Uterus (tissue), 2 donors: ENCODE results near the gene DBNL.
A peak's percentile ranks its signal among the peaks of the same experiment; 100 is the strongest.

Source experiments
- CTCF ChIP-seq, 4 experiments: fragments of 200-600 bp in 2 of 4; fragments of 450-650 bp in 2 of 4; sonication (generic) in 2 of 4; IDR thresholded peaks; one replicate each; pipeline ENCODE4 v1.5.1; 2016 to 2019; ENCODE audit warnings: antibody characterized with exemption in 4 of 4, mild to moderate bottlenecking in 2 of 4, moderate library complexity in 1 of 4
- POLR2A ChIP-seq, 2 donors: fragments of 450-650 bp; IDR thresholded peaks; one replicate each; pipeline ENCODE4 v1.6.1; 2016; ENCODE audit warnings: antibody characterized with exemption in 2 of 2, mild to moderate bottlenecking in 1 of 2, moderate library complexity in 1 of 2

DNA sequence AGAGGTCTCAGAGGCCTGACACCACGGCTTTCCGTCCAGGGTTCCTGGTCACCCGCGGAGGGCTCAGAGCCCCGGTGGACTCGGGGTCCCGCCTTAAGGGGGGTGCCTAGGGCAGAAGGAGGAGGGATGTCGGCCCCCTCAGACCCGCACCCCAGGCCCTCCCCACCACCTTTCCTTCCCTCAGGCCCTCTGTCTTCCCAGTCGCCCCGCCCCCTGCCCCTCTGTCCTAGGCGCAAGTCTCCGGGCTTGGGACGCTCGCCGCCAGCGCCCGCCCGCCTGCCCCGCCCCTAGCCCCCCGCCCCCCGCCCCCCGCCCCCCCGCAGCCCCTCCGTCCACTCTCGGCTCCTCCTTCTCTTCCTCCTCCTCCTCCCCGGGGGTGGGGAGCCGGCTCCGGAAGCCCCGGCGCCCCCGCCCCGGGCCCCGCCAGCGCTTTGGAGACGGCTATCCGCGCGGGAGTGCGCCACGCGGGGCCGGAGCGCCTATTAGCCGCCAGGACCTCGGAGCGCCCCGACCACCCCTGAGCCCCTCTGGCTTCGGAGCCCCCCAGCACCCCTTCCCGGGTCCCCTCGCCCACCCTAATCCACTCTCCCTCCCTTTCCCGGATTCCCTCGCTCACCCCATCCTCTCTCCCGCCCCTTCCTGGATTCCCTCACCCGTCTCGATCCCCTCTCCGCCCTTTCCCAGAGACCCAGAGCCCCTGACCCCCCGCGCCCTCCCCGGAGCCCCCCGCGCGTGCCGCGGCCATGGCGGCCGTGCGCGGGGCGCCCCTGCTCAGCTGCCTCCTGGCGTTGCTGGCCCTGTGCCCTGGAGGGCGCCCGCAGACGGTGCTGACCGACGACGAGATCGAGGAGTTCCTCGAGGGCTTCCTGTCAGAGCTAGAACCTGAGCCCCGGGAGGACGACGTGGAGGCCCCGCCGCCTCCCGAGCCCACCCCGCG, 59.7 kb downstream of the DBNL start, which contains the start of gene AEBP1:
- TF ChIP-seq CTCF (IDR thresholded peaks at IDR 0.05), result no peak
- peak in 1 of 2 donors; percentile 39 for TF ChIP-seq POLR2A (IDR thresholded peaks at IDR 0.05)
